Erythroblast (primary cell): ENCODE results near the gene NEU4.

ENCODE experiments used
- GATA1 ChIP-seq: IDR thresholded peaks from 2 replicates; pipeline ENCODE4 v1.6.1; 2011; ENCODE audit warnings: low read depth, mild to moderate bottlenecking, control low read depth, low read length, moderate library complexity
- POLR2A ChIP-seq: IDR thresholded peaks from 2 replicates; pipeline ENCODE4 v1.6.1; 2011; ENCODE audit warnings: mild to moderate bottlenecking, low read length

- TF ChIP-seq POLR2A (no peak), GATA1 (no peak)
Observed at GRCh38 chr2:241848761-241849615, 40.0 kb downstream of the NEU4 start.
